KBM-7 (cell line): ENCODE results near the gene SUCLG2.

Experiments
- DNase-seq: peaks from one replicate; pipeline ENCODE4 v3.0.0-alpha.2; 2015
- in situ Hi-C: fragments of 300-500 bp; cut with MboI; formaldehyde crosslinking; loops from 2 replicates; pipeline ENCODE4 v1.14.3; 2020; ENCODE audit warnings: low sequenced_read_pairs, low pct_unique_long_range_greater_than_20kb, mixed read lengths

Gene SUCLG2

GRCh38 chr3:67653425-67654098, 850 bp downstream of the SUCLG2 start:
- no peak for DNase-seq
- in situ Hi-C loops, result loop anchor here (25.0 kb wide), 1 partner anchor 266 kb away; no protein-coding TSS in a partner anchor

GRCh38 chr3:67650084-67650483, 4.3 kb downstream of the SUCLG2 start:
- in situ Hi-C loops, result loop anchor here (25.0 kb wide), 1 partner anchor 263 kb away; no protein-coding TSS in a partner anchor
- no peak for DNase-seq

- DNase-seq, result no peak
- in situ Hi-C loops, result loop anchor here (25.0 kb wide), 1 partner anchor 262 kb away; no protein-coding TSS in a partner anchor
These were observed 4.7 kb downstream of the SUCLG2 start for GRCh38 chr3:67649681-67650080.

GRCh38 chr3:67648701-67649100, 5.7 kb downstream of the SUCLG2 start:
- in situ Hi-C loops, result no loop called here
- DNase-seq, result no peak

- no peak for DNase-seq
- in situ Hi-C loops, result no loop called here
These were observed 6.2 kb downstream of the SUCLG2 start for GRCh38 chr3:67648229-67648628.

GRCh38 chr3:67647390-67647878, 7.0 kb downstream of the SUCLG2 start:
- in situ Hi-C loops, result no loop called here
- DNase-seq, result no peak

GRCh38 chr3:67646586-67647234, 7.7 kb downstream of the SUCLG2 start:
- in situ Hi-C loops, result no loop called here
- no peak for DNase-seq

GRCh38 chr3:67644827-67645226, 9.6 kb downstream of the SUCLG2 start:
- in situ Hi-C loops, result no loop called here
- DNase-seq, result no peak

- DNase-seq, result no peak
- in situ Hi-C loops, result no loop called here
These were observed 11.7 kb downstream of the SUCLG2 start for GRCh38 chr3:67642734-67643133.

GRCh38 chr3:67642190-67642589, 12.2 kb downstream of the SUCLG2 start:
- no peak for DNase-seq
- in situ Hi-C loops, result no loop called here

GRCh38 chr3:67641451-67641850, 13.0 kb downstream of the SUCLG2 start:
- in situ Hi-C loops, result no loop called here
- no peak for DNase-seq

- DNase-seq, result no peak
- in situ Hi-C loops, result no loop called here
These were observed 14.3 kb downstream of the SUCLG2 start for GRCh38 chr3:67640023-67640660.

- DNase-seq, result no peak
- in situ Hi-C loops, result no loop called here
These were observed 17.0 kb downstream of the SUCLG2 start for GRCh38 chr3:67637255-67637900.

- no peak for DNase-seq
- in situ Hi-C loops, result no loop called here
These were observed 18.6 kb downstream of the SUCLG2 start for GRCh38 chr3:67635806-67636205.

GRCh38 chr3:67635257-67635656, 19.2 kb downstream of the SUCLG2 start:
- no peak for DNase-seq
- in situ Hi-C loops, result no loop called here

- no peak for DNase-seq
- in situ Hi-C loops, result no loop called here
These were observed 23.6 kb downstream of the SUCLG2 start for GRCh38 chr3:67630666-67631362.

- in situ Hi-C loops, result no loop called here
- DNase-seq, result no peak
These were observed 29.7 kb downstream of the SUCLG2 start for GRCh38 chr3:67624687-67625086.

- in situ Hi-C loops, result no loop called here
- no peak for DNase-seq
These were observed 30.3 kb downstream of the SUCLG2 start for GRCh38 chr3:67624078-67624477.

GRCh38 chr3:67622652-67623051, 31.8 kb downstream of the SUCLG2 start:
- no peak for DNase-seq
- in situ Hi-C loops, result no loop called here
